K562 (cell line): ENCODE results near the gene FUZ. TPM values are rescaled to one million over a fixed set of nuclear protein-coding genes. Genes with fewer than 3 reads are reported as not detected.

ENCODE experiments used
- CREM ChIP-seq: IDR thresholded peaks from 2 replicates; pipeline ENCODE4 v1.6.1; 2014; ENCODE audit warnings: antibody characterized with exemption, low read depth
- DNMT1 ChIP-seq: fragments of 450-650 bp; IDR thresholded peaks from 2 replicates; pipeline ENCODE4 v1.6.1; 2016; ENCODE audit warnings: antibody characterized with exemption, mild to moderate bottlenecking
- DPF2 ChIP-seq: fragments of 450-650 bp; IDR thresholded peaks from 2 replicates; pipeline ENCODE4 v1.6.1; 2016
- EHMT2 ChIP-seq: fragments of 450-650 bp; IDR thresholded peaks from 2 replicates; pipeline ENCODE4 v1.6.1; 2018; ENCODE audit warnings: antibody characterized with exemption
- EP400 ChIP-seq: fragments of 450-650 bp; IDR thresholded peaks from 2 replicates; pipeline ENCODE4 v1.6.1; 2017; ENCODE audit warnings: antibody characterized with exemption, mild to moderate bottlenecking, moderate library complexity
- FOSL1 ChIP-seq: fragments of 200-800 bp; sonication (Bioruptor generic); conservative IDR thresholded peaks from 2 replicates; pipeline ENCODE4 v1.6.1; 2016; ENCODE audit warnings: missing genetic modification characterization, missing compliant biosample characterization
- JUNB ChIP-seq: fragments of 450-650 bp; formaldehyde crosslinking; conservative IDR thresholded peaks from 2 replicates; pipeline ENCODE4 v1.4.0; 2020; ENCODE audit warnings: mild to moderate bottlenecking
- KHSRP ChIP-seq: fragments of 450-650 bp; IDR thresholded peaks from 2 replicates; pipeline ENCODE4 v1.6.1; 2017
- MXI1 ChIP-seq: IDR thresholded peaks from 2 replicates; pipeline ENCODE4 v1.6.1; 2011; ENCODE audit warnings: low read depth, mild to moderate bottlenecking, improper control_type of control experiment, low read length
- NBN ChIP-seq: fragments of 450-650 bp; IDR thresholded peaks from 2 replicates; pipeline ENCODE4 v1.6.1; 2016; ENCODE audit warnings: low read depth, mild to moderate bottlenecking
- POLR2A ChIP-seq: fragments of 450-650 bp; conservative IDR thresholded peaks from 2 replicates; pipeline ENCODE4 v1.6.1; 2016
- POLR2B ChIP-seq: fragments of 450-650 bp; IDR thresholded peaks from 2 replicates; pipeline ENCODE4 v1.6.1; 2018; ENCODE audit warnings: low read depth; ENCODE audit not compliant: partially characterized antibody
- RBM17 ChIP-seq: fragments of 200-400 bp; formaldehyde crosslinking; IDR thresholded peaks from 2 replicates; pipeline ENCODE4 v1.6.1; 2017; ENCODE audit warnings: low read depth, mild to moderate bottlenecking, low read length, borderline replicate concordance
- RBM25 ChIP-seq: fragments of 200-400 bp; formaldehyde crosslinking; IDR thresholded peaks from 2 replicates; pipeline ENCODE4 v1.6.1; 2018; ENCODE audit warnings: low read length, low read depth, moderate library complexity; ENCODE audit not compliant: severe bottlenecking
- RCOR1 ChIP-seq, 2 experiments: IDR thresholded peaks; 2 replicates each; pipeline ENCODE4 v1.6.1; 2012; ENCODE audit warnings: low read depth in 2 of 2, low read length in 2 of 2, borderline replicate concordance in 1 of 2, improper control_type of control experiment in 1 of 2
- SAFB2 ChIP-seq: fragments of 200-400 bp; formaldehyde crosslinking; IDR thresholded peaks from 2 replicates; pipeline ENCODE4 v1.6.1; 2018; ENCODE audit warnings: borderline replicate concordance, low read length, low read depth, moderate library complexity; ENCODE audit not compliant: severe bottlenecking
- TCFL5 ChIP-seq: fragments of 250-450 bp; sonication (Bioruptor Pico); conservative IDR thresholded peaks from 2 replicates; pipeline ENCODE4 v1.6.1; 2021; ENCODE audit warnings: mild to moderate bottlenecking, moderate library complexity, matching md5 sums
- ZC3H11A ChIP-seq: IDR thresholded peaks from 2 replicates; pipeline ENCODE4 v1.6.1; 2012; ENCODE audit warnings: low read depth, low read length, improper control_type of control experiment
- ZNF239 ChIP-seq: fragments of 250-450 bp; sonication (Bioruptor Pico); IDR thresholded peaks from 2 replicates; pipeline ENCODE4 v1.4.0; 2020; ENCODE audit warnings: mild to moderate bottlenecking
- ZNF551 ChIP-seq: fragments of 250-450 bp; sonication (Bioruptor Pico); IDR thresholded peaks from 2 replicates; pipeline ENCODE4 v1.5.0; 2021; ENCODE audit warnings: mild to moderate bottlenecking, moderate library complexity
- polyA plus RNA-seq, 8 experiments: library from polyadenylated mRNA; depleted of rRNA in 4 of 8; stranded (reverse) in 5 of 8; unstranded in 3 of 8; fragments of >200 nt; fragmentation: Nextera tagmentation in 2 of 8; fragmentation: Illumina TruSeq in 1 of 8; extraction: Ambion mirVana in 2 of 8; extraction: Trizol in 1 of 8; gene quantifications; 2 replicates each; pipeline versions ENCODE4 v1.2.1 to v1.2.3, GENCODE V29; 2011 to 2014; ENCODE audit warnings: inconsistent platforms in 1 of 8, missing spikeins in 1 of 8
- total RNA-seq, 7 experiments: library from RNA; depleted of rRNA in 6 of 7; stranded (reverse); fragments of >200 nt in 6 of 7; fragmentation: Illumina TruSeq in 2 of 7; extraction: Trizol in 2 of 7; gene quantifications; 2 replicates each; pipeline versions ENCODE4 v1.2.1 to v1.2.3, GENCODE V29; 2011 to 2021; ENCODE audit warnings: low replicate concordance in 1 of 7
- TF ChIP-seq, protein P1 (sequence below): fragments of 450-650 bp; formaldehyde crosslinking; IDR thresholded peaks from 2 replicates; pipeline ENCODE4 v1.4.0; 2022; ENCODE audit warnings: missing genetic modification characterization
- TF ChIP-seq, protein P2 (sequence below): fragments of 450-650 bp; IDR thresholded peaks from 2 replicates; pipeline ENCODE4 v1.7.0; 2016; ENCODE audit warnings: borderline replicate concordance
- TF ChIP-seq, protein P3 (sequence below): IDR thresholded peaks from 2 replicates; pipeline ENCODE4 v1.6.1; 2014; ENCODE audit warnings: antibody characterized with exemption
- TF ChIP-seq, protein P4 (sequence below): fragments of 450-650 bp; IDR thresholded peaks from 2 replicates; pipeline ENCODE4 v1.6.1; 2016; ENCODE audit warnings: mild to moderate bottlenecking

Gene FUZ
- total and polyA plus RNA-seq, 9 of the 15 experiments (the other 6 are each of a cell fraction or from before 2014, with no cell fraction given), result 0.17 to 7.6 (median 3.6) TPM; not detected in 1

DNA sequence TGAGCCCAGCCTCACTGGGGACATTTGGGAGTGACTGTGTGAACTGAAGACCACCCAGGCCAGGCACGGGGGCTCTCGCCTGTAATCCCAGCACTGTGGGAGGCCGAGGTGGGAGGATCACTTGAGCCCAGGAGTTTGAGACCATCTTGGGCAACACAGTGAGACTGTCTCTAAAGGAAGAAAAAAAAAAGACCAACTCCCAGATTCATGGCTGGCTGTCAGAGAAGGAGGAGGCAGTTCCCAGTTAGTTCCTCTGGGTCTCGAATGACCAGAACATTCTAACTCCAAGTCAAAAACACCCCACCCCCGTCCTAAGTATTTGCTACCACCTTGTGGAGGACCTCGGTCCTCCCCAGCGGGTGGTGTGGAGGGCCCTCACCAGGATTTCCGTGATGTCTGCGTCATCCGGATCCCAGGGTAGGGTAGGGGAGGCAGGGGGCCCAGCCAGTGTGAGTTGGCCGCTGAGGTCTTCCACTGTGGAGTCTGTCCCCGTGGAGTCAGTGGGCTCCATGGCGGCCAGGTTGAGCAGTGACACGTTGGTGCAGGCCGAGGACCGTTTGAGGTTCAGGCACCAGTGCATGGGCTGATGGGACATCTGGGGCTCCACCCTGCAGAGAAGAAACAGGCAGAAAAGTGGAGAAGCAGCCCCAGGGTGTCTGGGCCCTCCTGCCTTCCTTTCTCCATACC lies 51.3 kb downstream of the FUZ start (continued):
- TF ChIP-seq, protein P1, sequence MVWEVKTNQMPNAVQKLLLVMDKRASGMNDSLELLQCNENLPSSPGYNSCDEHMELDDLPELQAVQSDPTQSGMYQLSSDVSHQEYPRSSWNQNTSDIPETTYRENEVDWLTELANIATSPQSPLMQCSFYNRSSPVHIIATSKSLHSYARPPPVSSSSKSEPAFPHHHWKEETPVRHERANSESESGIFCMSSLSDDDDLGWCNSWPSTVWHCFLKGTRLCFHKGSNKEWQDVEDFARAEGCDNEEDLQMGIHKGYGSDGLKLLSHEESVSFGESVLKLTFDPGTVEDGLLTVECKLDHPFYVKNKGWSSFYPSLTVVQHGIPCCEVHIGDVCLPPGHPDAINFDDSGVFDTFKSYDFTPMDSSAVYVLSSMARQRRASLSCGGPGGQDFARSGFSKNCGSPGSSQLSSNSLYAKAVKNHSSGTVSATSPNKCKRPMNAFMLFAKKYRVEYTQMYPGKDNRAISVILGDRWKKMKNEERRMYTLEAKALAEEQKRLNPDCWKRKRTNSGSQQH (CRISPR knock-in tag), result no peak
- TF ChIP-seq, protein P2, sequence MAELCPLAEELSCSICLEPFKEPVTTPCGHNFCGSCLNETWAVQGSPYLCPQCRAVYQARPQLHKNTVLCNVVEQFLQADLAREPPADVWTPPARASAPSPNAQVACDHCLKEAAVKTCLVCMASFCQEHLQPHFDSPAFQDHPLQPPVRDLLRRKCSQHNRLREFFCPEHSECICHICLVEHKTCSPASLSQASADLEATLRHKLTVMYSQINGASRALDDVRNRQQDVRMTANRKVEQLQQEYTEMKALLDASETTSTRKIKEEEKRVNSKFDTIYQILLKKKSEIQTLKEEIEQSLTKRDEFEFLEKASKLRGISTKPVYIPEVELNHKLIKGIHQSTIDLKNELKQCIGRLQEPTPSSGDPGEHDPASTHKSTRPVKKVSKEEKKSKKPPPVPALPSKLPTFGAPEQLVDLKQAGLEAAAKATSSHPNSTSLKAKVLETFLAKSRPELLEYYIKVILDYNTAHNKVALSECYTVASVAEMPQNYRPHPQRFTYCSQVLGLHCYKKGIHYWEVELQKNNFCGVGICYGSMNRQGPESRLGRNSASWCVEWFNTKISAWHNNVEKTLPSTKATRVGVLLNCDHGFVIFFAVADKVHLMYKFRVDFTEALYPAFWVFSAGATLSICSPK, result no peak
- TF ChIP-seq SAFB2 (no peak), RBM25 (no peak), ZNF239 (0 out of 2 replicates have a peak, but pooled peaks have one; percentile 26), RBM17 (no peak), POLR2B (peak; percentile 49), TCFL5 (CRISPR knock-in tag) (no peak), ZNF551 (no peak), DPF2 (peak; percentile 60; the same call in 1 of the 2 replicates), KHSRP (no peak), FOSL1 (tag) (peak; percentile 62), CREM (peak; percentile 66), ZC3H11A (no peak), POLR2A (peak; percentile 73), DNMT1 (no peak), EHMT2 (peak; percentile 28; the same call in 1 of the 2 replicates), RCOR1 (IDR thresholded peaks at IDR 0.05; ENCODE audit: borderline replicate concordance in 1 of 2, low read depth in 2 of 2, low read length in 2 of 2) (no peak), EP400 (peak; percentile 88), NBN (0 out of 2 replicates have a peak, but pooled peaks have one; percentile 53), JUNB (CRISPR knock-in tag) (no peak), MXI1 (no peak)
- TF ChIP-seq, protein P3, sequence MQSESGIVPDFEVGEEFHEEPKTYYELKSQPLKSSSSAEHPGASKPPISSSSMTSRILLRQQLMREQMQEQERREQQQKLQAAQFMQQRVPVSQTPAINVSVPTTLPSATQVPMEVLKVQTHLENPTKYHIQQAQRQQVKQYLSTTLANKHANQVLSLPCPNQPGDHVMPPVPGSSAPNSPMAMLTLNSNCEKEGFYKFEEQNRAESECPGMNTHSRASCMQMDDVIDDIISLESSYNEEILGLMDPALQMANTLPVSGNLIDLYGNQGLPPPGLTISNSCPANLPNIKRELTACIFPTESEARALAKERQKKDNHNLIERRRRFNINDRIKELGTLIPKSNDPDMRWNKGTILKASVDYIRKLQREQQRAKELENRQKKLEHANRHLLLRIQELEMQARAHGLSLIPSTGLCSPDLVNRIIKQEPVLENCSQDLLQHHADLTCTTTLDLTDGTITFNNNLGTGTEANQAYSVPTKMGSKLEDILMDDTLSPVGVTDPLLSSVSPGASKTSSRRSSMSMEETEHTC, result no peak
- TF ChIP-seq, protein P4, sequence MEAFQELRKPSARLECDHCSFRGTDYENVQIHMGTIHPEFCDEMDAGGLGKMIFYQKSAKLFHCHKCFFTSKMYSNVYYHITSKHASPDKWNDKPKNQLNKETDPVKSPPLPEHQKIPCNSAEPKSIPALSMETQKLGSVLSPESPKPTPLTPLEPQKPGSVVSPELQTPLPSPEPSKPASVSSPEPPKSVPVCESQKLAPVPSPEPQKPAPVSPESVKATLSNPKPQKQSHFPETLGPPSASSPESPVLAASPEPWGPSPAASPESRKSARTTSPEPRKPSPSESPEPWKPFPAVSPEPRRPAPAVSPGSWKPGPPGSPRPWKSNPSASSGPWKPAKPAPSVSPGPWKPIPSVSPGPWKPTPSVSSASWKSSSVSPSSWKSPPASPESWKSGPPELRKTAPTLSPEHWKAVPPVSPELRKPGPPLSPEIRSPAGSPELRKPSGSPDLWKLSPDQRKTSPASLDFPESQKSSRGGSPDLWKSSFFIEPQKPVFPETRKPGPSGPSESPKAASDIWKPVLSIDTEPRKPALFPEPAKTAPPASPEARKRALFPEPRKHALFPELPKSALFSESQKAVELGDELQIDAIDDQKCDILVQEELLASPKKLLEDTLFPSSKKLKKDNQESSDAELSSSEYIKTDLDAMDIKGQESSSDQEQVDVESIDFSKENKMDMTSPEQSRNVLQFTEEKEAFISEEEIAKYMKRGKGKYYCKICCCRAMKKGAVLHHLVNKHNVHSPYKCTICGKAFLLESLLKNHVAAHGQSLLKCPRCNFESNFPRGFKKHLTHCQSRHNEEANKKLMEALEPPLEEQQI, result no peak
